IPS-NIHi7 (cell line): ENCODE data around the gene TGFBR3.

ENCODE experiments used
- DNase-seq: peaks from one replicate; pipeline ENCODE4 v3.0.0; 2012; ENCODE audit warnings: mixed read lengths; ENCODE audit errors: extremely low spot score

The TGFBR3 gene

DNA sequence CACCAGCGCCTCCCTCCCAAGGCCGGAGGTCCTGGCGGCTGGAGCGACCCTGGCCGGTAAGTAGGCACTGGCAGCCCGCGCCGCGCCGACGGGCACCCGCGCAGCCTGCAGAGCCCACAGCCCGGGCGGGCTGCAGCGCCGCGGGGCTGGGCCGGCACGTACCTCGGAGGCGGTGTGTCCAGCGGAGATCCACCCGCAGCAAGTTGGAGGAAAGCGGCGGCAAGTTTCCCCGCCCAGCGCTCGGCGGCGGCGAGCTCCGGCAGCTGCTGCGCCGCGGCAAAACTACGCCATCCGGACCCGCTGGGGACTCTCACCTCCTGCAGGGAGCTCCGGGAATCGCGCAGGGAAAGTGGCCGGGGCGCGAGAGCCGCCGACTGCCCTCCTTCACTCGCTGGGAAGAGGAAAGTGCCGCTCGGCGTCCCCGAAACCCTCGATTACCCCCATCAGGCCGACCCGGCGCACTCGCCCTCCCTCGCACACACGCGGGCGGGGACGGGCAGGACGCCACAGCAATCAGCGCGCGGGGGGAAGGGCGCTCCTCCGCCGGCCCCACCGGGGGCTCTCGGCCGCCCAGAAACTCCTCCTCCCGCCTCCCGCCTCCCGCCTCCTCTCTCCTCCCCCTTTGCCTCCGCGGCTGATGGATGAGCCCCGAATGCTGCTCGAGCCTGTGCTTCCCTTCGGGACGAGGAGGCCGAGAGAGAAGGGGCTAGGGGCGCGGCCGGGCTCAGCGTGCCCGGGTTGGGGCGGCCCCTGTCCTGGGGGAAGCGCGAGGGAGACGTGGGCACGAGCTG, at the start of gene TGFBR3:
TSS of gene TGFBR3 (minus strand) at position 436 of the 791 bp plus-strand sequence. CDS start 24,620 bp downstream, outside the sequence.
- peak; percentile 81 for DNase-seq

DNA sequence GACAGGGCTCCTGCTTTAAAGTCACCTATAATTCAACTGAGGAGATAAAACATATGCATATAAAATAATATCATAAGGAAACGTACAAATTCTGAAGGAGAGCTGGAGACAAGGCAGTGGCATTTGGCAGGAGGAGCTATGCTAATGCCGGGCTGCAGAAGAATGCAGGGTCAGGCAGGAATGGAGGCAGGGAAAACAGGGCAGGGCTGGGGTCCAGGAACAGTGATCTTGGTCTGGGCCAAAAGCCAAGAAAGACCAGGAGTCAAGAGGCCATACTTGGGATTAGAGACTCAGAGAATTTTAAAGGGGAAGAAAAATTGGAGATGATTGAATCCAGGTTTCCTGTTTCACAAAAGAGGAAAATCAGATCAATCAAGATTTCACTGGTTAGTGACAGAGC, 43.3 kb upstream of the TGFBR3 start:
- peak; percentile 68 for DNase-seq

DNA sequence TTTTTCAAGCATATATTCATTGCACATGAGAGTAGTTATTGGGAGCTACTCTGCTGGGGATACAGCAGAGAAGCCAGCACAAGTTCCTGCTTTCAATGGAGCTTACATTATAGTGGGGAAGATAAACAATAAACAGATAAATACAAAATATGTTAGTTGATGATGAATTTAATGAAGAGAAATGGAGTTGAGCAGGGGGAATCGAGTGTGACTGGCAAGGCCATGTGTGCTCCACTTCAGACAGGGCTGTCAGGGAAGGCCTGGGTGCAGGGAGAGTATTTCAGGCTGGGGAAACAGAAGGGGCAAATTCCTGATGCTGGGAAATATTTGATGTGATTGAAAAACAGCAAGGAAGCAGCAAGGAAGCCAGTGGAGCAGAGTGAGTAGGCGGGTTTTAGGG, 42.1 kb upstream of the TGFBR3 start:
- no peak for DNase-seq

DNA sequence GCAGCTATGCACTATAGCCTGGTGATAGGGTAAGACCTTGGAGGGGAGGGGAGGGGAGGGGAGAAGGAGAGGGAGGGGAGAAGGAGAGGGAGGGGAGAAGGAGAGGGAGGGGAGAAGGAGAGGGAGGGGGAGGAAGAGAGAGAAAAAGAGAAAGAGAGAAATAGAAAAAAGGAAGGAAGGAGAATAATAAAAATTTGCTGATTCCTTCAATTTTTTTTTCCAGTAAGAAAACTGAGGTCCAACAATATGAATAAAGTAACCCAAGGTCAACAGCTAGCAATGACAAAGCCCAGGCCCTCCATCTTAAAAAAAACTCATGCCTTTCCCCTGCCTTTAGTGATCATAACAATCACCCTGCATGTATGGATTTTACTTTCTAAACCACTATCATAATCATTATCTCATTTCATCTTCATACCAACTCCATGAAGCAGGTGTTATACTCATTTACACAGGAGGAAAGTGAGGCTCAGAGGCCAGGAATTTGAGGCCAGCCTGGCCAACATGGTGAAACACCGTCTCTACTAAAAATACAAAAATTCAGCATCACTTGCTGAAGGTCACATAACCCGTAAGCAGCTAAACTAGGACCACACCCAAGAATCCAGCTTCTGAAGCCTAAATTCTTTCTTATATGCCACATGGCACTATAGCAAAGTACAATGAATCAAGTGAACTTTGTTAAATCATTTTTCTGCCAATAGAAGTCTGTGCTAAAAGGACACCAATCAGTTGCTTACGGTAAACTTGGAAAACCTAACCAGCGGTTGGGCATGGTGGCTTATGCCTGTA, 39.9 kb upstream of the TGFBR3 start:
- no peak for DNase-seq

DNA sequence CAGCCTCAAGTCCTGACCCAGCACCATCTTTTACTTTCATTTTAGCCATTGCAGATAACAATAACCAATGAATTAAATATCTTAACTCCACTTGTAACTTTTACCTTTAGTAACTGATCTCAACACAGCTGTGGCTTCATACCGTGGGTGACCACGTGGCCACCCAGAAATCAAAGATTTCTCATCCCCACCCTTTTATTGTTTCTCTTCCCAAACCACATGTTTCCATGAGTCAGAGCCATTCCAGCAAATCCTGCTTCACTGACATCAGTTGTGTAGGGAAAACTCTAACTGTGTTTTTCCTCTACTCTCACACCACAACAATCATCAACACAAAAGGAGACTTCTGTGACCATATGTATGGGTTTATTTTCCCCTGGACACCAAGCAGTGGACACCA, 38.2 kb upstream of the TGFBR3 start:
- DNase-seq: no peak

DNA sequence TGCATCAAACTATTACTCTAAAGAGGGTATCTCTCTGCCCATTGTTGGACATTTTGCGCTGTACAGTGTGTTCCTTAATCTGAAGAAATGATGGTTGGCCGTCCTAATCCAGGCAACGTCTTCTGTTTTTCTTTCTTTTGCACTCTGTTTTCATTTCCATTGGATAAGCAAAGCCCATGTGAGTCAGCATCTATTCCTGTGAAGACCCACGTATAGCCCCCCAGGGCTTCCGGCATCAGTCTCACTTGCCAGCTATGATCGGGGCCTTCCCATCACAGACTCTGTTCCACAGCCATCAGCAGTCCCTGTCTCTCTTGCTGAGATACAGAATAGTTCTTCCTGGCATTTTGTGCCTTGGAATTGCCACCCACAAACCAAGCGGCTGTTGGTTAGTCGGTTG, 34.0 kb upstream of the TGFBR3 start:
- no peak for DNase-seq

DNA sequence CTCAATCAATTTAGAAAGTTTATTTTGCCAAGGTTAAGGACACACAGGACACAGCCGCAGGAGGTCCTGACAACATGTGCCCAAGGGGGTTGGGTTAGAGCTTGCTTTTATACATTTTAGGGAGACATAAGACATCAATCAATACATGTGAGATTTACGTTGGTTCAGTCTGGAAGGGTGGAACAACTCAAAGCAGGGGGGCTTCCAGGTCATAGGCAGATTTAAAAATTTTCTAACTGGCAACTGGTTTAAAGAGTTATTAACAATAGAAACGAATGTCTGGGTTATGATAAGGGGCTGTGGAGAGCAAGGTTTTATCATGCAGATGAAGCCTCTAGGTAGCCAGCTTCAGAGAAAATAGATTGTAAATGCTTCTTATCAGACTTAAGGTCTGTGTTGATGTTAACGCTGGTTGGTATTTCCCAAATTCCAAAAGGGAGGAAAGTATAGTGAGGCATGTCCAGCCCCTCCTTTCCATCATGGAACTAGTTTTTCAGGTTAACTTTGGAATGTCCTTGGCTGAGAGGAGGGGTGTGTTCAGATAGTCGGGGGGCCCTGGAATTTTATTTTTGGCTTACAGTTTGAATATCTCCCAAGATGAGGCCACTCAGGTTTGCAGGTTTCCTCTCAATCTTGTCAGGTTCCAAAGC, 31.0 kb upstream of the TGFBR3 start:
- no peak for DNase-seq

DNA sequence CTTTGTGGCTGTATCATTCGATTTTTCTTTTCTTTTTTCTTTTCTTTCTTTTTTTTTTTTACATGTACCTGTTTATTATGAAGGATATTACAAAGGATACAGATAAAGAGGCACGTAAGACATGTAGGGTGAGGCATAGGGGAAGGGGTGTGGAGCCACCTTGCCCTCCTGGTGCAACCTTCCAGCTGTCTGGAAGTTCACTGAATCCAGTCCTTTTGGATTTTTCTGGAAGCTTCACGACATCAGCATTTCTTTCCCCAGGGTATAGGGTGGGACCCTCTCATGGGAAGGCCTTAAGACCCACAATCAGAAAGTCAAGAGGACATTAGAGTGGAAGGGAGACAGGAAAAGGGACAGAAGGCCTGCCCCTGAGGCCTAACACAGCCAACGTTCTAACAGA, 30.1 kb upstream of the TGFBR3 start:
- no peak for DNase-seq

DNA sequence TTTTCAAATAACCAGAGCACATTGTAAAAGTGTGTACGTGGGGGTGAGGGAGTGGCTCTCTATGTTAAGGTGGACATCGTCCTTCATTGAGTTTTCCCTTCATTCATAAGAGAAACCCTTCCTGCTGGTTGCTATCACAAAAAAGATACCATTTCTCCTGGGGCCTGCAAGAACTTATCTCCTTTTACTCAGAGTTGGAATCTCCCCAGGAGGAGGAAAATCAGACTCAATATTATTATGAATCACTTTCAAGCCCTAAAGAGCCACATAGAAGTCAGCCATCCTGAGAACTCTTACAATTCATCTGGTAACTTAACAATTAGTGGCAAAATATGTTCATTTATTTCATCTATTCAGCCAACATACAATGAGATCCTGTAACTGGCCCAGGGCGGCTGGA, 27.1 kb upstream of the TGFBR3 start:
- no peak for DNase-seq

DNA sequence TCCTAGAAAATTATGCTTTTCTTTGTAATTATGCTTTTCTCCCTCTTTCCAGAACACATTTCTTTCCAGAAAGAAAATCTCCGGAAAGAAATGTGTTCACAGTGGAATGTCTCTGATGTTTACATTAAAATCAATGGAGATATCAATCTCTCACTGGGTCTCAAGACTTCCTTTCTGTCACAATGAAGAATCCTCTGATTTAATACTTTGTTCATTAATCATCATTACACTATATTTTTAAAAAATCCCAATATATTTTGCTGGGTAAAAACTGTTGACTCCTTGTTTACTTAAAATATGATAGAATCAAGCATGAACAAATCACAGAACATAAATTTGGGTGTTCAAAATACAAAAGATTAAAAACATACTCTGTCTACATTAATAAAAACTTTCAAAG, 26.3 kb upstream of the TGFBR3 start:
- DNase-seq: no peak

DNA sequence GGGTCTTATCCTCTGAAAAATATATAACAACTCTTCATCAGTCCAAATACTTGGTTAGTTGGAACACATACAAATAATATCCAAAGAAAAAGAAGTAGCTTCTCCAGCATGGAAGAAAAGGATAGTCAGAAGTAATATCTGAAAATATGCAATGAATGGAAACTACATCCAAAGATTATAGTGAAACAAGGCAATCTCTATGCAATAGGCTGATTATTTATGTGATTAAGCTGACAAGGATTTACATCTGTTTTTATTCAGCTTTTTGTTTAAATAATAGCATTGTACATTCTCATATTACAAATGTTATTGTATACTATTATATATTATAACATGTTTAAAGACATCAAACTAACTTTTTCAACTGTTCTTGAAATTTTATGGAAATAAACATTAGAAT, 15.3 kb upstream of the TGFBR3 start:
- no peak for DNase-seq

DNA sequence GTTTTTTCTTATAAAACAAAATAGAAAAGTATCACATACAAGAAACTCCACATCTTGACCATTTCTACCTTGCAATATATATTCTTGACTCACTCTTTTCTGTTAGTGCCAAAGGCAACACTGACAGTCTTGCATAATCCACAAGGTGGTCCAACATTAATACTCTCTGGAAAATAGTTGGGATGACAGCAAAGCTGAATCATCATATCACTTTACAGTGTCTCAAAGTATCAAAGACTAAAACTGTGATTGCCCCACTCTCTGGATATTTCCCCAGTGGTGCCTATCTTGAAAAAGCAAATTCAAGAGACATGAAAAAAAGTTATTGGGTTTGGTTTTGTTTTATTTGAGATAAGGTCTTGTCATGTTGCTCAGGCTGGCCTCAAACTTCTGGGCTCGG, 14.6 kb upstream of the TGFBR3 start:
- DNase-seq: no peak

DNA sequence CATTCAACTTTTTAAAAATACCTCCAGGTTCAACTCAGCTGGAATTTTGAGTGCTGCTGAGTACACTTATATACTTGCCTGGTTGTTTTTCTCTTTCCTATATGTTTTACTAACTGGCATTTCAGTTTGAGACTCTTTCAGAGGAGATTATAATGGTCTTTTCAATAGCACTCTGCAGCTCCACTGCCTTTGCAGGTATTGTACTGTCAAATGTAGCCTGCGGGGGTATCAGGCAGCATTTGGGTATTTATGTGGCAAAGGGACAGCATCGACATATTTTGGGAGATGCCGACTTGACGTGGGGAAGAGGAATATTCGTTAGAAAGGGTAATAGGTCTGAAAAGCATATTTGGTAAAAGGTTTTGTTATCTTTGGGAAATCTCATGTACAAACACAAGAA, 11.1 kb upstream of the TGFBR3 start:
- DNase-seq: no peak

DNA sequence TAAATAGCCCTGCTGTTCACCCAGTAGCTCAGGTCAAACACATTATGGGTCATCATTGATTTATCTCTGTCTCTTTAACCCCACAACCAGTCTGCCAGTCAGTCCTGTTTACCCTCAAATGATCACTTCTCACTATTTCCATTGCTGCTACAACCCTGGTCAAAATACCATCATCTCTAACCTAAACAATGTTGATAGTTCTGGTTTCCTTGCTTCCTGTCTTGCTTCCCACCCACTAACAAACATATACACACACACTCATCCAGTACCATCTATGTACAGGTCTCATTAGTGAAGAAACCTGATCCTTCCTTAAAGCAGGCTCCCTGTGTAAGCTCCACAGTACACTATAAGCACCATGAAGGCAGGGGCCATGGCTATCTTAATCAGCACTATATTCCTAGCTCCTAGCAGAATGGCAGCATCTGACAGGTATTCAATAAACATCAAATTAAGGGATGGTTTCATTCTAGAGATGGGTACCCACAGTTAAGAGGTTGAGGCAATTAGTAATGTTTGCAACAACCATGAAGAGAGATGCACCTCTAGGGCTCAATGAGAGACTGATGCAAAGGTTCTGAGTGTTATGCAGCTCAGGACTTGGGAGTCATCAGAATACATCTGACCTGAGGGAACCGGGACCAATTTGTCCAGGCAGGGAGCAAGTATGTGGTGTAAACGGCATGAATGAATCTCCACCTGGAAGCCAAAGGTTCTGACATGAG, 10.0 kb upstream of the TGFBR3 start:
- DNase-seq: no peak

DNA sequence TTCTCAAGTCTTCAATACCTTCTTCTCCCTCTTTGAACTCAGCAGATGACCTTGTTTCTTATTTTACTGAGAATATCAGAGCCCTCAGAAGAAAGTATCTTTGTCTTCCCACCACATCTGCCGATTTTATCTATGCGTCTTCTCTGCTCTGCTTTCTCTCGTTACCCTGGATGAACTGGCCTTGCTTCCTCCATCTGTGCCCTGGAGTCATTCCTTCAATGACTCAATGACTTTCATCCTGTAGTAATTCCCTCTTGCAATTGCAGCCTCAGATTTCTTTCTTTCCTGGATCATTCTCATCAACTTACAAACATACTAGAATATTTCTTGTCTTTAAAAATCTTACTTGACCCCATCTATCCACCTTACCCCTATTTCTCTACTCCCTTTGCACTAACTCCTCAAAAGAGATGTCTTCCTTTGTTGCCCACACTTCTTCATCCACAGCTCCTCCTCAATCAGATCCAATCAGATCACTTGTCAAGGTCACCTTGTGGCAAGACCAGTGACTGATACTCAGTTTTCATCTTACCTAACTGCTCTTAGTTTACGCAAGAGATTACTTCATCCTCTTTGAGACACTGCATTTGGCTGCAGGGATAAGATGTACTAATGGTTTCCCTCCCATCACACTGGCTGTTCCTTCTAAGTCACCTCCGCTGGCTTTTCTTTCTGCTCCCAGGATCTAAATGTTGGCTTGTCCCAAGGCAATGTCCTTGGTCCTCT, 8.2 kb upstream of the TGFBR3 start:
- no peak for DNase-seq

DNA sequence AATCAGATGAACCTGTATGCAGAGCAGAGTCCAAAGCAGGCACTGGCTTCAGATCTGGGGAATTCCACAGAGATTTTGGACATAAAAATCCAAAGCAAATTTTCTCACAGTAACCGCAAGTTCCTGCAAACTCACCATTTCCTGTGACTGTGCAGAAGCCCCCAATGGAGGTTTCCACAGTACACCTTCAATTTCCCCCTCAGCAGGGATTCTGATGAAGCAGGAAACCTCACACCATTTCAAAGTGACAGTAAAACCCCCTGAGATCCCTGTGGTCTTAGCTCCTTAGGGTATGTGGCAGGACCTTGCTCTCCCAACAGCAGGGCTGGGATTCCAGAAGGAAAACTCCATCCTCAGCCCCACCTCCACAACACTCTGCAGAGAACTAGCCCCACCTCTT, 6.0 kb upstream of the TGFBR3 start:
- DNase-seq: peak; percentile 58

DNA sequence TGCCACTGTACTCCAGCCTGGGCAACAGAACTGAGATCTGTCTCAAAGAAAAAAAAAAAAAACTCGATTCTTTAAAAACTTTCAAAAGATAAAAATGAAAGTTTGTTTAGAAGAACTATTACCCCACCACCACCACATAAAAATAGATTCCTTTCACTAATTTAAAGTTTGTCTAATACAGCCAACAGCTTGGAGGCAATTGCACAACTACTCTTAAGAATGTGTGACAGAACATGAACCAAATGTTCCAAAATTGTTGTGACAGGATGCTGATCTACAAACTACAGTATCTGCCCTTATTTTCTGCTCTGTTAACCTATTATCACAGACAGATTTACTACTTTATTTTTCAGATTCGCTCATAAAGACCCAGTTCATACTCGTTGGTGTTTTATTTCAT, 5.5 kb upstream of the TGFBR3 start:
- no peak for DNase-seq

DNA sequence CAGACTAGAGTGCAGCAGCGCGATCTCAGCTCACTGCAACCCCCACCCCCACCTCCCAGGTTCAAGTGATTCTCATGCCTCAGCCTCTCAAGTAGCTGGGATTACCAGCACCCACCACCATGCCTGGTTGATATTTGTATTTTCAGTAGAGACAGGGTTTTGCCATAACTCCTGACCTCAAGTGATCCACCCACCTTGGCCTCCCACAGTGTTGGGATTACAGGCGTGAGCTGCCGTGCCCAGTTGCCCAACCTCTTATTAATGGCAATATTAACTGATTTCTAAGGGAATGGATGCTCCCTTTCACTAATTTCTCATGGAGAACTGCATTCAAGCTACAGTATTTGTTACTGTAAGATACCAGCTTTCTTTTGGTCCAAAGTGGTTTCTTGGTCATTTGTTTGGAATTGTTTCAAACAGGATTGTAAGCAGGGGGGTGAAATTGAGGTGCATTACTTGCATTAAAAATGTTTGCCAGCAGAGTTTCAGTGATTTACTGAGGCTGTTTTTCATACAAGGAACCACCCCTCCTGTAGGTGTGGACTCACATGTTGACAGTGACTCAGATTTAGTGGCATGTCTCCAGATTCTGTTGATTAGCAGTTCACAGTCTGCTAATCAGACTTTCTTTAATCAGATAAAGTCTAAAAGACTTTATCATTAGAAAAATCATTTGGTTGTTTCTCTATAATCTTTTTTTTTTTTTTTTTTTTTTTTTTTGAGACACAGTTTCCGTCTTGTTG, 3.9 kb upstream of the TGFBR3 start:
- DNase-seq: no peak

DNA sequence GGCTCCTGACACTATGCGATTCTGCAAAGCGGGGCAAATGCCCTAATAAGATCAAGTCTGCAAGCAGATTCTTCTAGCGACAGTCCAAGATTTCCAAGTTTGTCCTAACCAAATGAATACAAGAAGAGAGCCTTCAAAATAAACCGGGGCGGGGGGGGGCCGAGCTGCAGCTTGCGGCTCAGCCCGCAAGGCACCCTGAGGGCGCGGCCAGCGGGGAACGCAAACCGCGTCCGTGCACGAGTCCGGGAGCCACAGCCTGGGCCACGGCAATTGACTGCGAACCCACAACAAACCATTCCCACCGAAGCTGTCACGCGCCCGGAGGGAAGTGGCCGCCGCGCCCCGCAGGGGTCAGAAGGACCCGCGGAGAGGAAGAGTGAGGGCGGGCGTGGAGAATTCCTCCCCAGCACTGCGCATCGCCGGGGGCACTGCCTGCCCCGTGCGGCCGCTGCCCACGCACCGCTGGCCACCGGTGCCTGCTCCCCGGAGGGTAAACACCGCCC, 687 bp downstream of the TGFBR3 start:
- no peak for DNase-seq

DNA sequence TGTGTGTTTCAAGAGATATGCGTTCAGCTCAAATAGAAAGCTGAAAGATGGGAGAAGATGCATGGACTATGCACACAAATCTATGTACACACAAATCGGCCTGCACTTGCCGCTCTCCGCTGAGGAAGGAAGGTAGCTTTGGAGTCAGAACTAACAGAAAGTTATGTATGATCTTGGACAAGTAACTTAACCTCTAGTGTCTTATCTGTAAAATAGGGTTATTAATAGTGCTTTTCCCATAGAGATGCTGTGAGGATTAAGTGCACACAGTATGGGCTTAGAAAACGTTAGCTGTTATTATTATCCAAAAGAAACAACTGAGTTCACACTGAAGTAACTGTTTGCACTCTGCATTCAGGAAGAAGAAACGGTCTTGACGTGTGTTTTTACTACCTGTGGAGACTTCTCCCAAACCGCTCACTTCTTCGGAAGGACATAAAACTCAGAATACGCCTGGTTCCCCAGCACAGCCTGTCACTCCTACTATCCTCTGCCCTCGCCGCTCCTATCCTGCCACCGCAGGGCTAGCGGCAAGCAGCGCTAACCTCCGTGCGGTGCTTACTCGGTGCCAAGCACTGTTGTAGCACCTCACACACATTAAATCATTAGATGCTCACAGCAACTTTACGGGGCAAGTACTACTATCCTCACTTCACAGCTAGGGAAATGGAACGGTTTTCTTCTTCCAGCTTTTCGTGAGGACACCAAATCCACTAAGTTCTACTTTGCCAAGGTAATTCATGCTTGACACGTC, 1.3 kb downstream of the TGFBR3 start:
- peak; percentile 33 for DNase-seq
